Pulmonary artery endothelial cell (primary cell): ENCODE data around the gene MRO. TPM values are rescaled to one million over a fixed set of nuclear protein-coding genes. Genes with fewer than 3 reads are reported as not detected.

Experiments
- DNase-seq: peaks from one replicate; pipeline ENCODE4 v3.0.0-alpha.2; 2011; ENCODE audit warnings: low read depth, low spot score
- total RNA-seq: library from RNA; depleted of rRNA; stranded (reverse); fragments of >200 nt; gene quantifications from 2 replicates; pipeline ENCODE4 v1.2.3, GENCODE V29; 2014

The MRO gene
- total RNA-seq, 1 donor from 2014 or later: not detected

- DNase-seq: no peak
Measured at GRCh38 chr18:50745945-50746344, 73.9 kb downstream of the MRO start.

Other genes with a start within 250 kb of the MRO start
- 62.6 and 68.5 TPM in 2 replicates for gene ME2, start 59.1 kb upstream of the MRO start, total RNA-seq
- 5.7 and 6.5 TPM in 2 replicates for gene ELAC1, start 148.0 kb upstream of the MRO start, total RNA-seq
- 80.6 and 123 TPM in 2 replicates for gene SMAD4, start 210.2 kb upstream of the MRO start, total RNA-seq